ENCODE data around the gene CTNNBIP1.

GRCh38 chr1:9920606-9921005 is 10.5 kb upstream of the CTNNBIP1 start:
- TF ChIP-seq CTCF (IDR thresholded peaks at IDR 0.05; ENCODE audit: low read length) (no peak), EZH2 (IDR thresholded peaks at IDR 0.05; ENCODE audit: borderline replicate concordance, low read length) (no peak)
